Esophagus muscularis mucosa (tissue), 3 donors: ENCODE results near the gene MRTFA.

Source experiments
- POLR2A ChIP-seq: fragments of 450-650 bp; IDR thresholded peaks from one replicate; pipeline ENCODE4 v1.6.1; 2017; ENCODE audit warnings: antibody characterized with exemption, moderate library complexity, mild to moderate bottlenecking, low read depth
- POLR2AphosphoS5 ChIP-seq, 2 donors: sonication (generic); formaldehyde crosslinking; IDR thresholded peaks; one replicate each; pipeline ENCODE4 v1.6.1; 2017; ENCODE audit warnings: antibody characterized with exemption in 2 of 2
- TF ChIP-seq, protein P1 (sequence below), 3 experiments: fragments of 200-600 bp in 2 of 3; fragments of 450-650 bp in 1 of 3; sonication (generic) in 2 of 3; IDR thresholded peaks; one replicate each; pipeline ENCODE4 v1.5.1; 2017 to 2019; ENCODE audit warnings: antibody characterized with exemption in 3 of 3, mild to moderate bottlenecking in 2 of 3, moderate library complexity in 1 of 3

DNA sequence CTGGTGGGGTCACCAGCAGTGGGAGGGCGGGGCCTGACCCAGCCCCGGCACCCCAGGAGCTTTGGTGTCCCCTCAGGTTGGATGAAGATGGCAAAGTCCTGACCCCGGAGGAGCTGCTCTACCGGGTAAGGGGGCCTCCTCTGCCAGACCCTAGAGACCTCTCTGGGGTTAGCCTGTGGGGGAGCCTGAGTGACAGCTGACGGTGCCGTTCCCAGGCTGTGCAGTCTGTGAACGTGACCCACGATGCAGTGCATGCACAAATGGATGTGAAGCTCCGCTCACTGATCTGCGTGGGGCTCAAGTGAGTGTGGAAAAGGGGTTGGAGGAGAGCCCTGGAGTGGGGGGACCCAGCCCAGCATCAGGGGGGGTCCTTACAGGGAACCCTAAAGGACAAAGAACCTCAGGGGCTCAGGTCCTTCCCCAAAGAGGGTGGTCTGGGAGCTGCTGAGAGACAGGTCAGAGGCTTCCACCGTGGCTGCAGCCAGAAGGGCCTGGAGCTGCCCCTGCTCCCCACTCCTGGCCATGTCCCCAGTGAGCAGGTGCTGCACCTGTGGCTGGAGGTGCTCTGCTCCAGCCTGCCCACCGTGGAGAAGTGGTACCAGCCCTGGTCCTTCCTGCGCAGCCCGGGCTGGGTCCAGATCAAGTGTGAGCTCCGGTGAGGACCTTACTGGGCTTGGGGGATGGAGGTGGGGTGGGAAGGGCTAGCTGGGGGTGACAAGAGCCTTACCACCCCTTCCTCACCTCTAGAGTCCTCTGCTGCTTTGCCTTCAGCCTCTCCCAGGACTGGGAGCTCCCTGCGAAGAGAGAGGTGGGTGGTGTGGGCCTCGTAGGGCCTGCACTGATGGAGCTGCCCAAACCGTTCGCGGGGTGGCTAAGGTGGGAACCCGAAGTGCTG, 227.6 kb downstream of the MRTFA start:
- TF ChIP-seq, protein P1, sequence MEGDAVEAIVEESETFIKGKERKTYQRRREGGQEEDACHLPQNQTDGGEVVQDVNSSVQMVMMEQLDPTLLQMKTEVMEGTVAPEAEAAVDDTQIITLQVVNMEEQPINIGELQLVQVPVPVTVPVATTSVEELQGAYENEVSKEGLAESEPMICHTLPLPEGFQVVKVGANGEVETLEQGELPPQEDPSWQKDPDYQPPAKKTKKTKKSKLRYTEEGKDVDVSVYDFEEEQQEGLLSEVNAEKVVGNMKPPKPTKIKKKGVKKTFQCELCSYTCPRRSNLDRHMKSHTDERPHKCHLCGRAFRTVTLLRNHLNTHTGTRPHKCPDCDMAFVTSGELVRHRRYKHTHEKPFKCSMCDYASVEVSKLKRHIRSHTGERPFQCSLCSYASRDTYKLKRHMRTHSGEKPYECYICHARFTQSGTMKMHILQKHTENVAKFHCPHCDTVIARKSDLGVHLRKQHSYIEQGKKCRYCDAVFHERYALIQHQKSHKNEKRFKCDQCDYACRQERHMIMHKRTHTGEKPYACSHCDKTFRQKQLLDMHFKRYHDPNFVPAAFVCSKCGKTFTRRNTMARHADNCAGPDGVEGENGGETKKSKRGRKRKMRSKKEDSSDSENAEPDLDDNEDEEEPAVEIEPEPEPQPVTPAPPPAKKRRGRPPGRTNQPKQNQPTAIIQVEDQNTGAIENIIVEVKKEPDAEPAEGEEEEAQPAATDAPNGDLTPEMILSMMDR (IDR thresholded peaks at IDR 0.05), result no peak
- TF ChIP-seq POLR2AphosphoS5 (IDR thresholded peaks at IDR 0.05) (no peak), POLR2A (no peak)
